ENCODE measurements around the gene GRM7. TPM values are rescaled to one million over a fixed set of nuclear protein-coding genes. Genes with fewer than 3 reads are reported as not detected.

Gene GRM7
- total RNA-seq, 6 experiments from 2014 or later, result not detected

GRCh38 chr3:7739754-7740153 lies 878.8 kb downstream of the GRM7 start:
- Mint-ChIP-seq H3K9me3 (peaks cover 27% of the 10 kb centered on the region), H3K36me3 (ENCODE audit: low read depth) (no peaks in the 10 kb centered on the region), H3K27me3 (ENCODE audit: insufficient read depth) (no peaks in the 10 kb centered on the region; the same call in 1 of the 2 replicates), H3K27ac (no peak overlapping the region), H3K4me3 (no peak overlapping the region), H3K4me1 (ENCODE audit: low read depth) (no peaks in the 10 kb centered on the region)
- DNase-seq, result no peak
- TF ChIP-seq, protein P1, sequence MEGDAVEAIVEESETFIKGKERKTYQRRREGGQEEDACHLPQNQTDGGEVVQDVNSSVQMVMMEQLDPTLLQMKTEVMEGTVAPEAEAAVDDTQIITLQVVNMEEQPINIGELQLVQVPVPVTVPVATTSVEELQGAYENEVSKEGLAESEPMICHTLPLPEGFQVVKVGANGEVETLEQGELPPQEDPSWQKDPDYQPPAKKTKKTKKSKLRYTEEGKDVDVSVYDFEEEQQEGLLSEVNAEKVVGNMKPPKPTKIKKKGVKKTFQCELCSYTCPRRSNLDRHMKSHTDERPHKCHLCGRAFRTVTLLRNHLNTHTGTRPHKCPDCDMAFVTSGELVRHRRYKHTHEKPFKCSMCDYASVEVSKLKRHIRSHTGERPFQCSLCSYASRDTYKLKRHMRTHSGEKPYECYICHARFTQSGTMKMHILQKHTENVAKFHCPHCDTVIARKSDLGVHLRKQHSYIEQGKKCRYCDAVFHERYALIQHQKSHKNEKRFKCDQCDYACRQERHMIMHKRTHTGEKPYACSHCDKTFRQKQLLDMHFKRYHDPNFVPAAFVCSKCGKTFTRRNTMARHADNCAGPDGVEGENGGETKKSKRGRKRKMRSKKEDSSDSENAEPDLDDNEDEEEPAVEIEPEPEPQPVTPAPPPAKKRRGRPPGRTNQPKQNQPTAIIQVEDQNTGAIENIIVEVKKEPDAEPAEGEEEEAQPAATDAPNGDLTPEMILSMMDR (IDR thresholded peaks at IDR 0.05), result no peak

DNA sequence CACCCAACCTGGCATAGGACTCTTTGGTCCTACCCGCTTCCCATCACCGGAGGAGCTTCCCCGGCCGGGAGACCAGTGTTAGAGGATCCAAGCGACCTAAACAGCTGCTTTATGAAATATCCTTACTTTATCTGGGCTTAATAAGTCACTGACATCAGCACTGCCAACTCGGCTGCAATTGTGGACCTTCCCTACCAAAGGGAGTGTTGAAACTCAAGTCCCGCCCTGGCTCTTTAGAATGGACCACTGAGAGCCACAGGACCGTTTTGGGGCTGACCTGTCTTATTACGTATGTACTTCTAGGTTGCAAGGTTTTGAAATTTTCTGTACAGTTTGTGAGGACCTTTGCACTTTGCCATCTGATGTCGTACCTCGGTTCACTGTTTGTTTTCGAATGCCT lies 879.5 kb downstream of the GRM7 start:
- no peak overlapping the region for H3K4me3 Mint-ChIP-seq
- no peak for DNase-seq
- TF ChIP-seq, protein P1 (IDR thresholded peaks at IDR 0.05), result no peak
- H3K4me1 Mint-ChIP-seq (ENCODE audit: low read depth), result no peaks in the 10 kb centered on the region
- peaks cover 27% of the 10 kb centered on the region for H3K9me3 Mint-ChIP-seq
- no peaks in the 10 kb centered on the region; the same call in 1 of the 2 replicates for H3K27me3 Mint-ChIP-seq (ENCODE audit: insufficient read depth)
- H3K27ac Mint-ChIP-seq, result no peak overlapping the region
- H3K36me3 Mint-ChIP-seq (ENCODE audit: low read depth), result no peaks in the 10 kb centered on the region

DNA sequence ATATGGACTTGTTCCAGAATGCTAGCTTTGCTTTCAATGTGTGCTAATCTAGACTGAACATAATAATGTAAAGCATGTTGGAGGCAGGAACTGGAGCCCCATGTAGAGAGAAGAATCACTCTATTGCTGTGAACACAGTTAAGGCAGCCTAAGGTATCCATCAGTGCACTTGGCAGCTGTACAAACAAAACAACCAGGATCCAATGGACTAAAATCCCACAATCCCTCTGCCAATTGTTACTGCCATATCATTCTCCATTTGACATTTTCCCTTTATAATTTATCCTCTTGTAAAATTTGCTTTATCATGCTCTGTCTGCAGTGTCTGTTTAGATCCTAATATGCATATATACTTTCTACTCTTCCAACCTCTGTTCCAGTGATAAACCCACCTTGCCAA lies 883.9 kb downstream of the GRM7 start:
- Mint-ChIP-seq H3K27ac (no peak overlapping the region), H3K4me1 (ENCODE audit: low read depth) (no peaks in the 10 kb centered on the region), H3K36me3 (ENCODE audit: low read depth) (no peaks in the 10 kb centered on the region), H3K9me3 (peaks cover 33% of the 10 kb centered on the region), H3K4me3 (no peak overlapping the region), H3K27me3 (ENCODE audit: insufficient read depth) (no peaks in the 10 kb centered on the region; the same call in 1 of the 2 replicates)
- TF ChIP-seq, protein P1 (IDR thresholded peaks at IDR 0.05), result no peak
- no peak for DNase-seq

GRCh38 chr3:7745711-7746110 lies 884.8 kb downstream of the GRM7 start:
- Mint-ChIP-seq H3K27ac (no peak overlapping the region), H3K36me3 (ENCODE audit: low read depth) (no peaks in the 10 kb centered on the region), H3K27me3 (ENCODE audit: insufficient read depth) (no peaks in the 10 kb centered on the region; the same call in 1 of the 2 replicates), H3K4me1 (ENCODE audit: low read depth) (no peaks in the 10 kb centered on the region), H3K9me3 (peaks cover 33% of the 10 kb centered on the region), H3K4me3 (no peak overlapping the region)
- no peak for DNase-seq
- TF ChIP-seq, protein P1 (IDR thresholded peaks at IDR 0.05), result no peak

GRCh38 chr3:7749931-7750695 lies 889.2 kb downstream of the GRM7 start:
- TF ChIP-seq, protein P1 (IDR thresholded peaks at IDR 0.05), result no peak
- Mint-ChIP-seq H3K4me1 (ENCODE audit: low read depth) (no peaks in the 10 kb centered on the region), H3K27me3 (ENCODE audit: insufficient read depth) (no peaks in the 10 kb centered on the region; the same call in 1 of the 2 replicates), H3K9me3 (peaks cover 41% of the 10 kb centered on the region), H3K36me3 (ENCODE audit: low read depth) (no peaks in the 10 kb centered on the region), H3K4me3 (no peak overlapping the region), H3K27ac (no peak overlapping the region)
- no peak for DNase-seq

Data from HFFc6 (cell line).